HEK293 (cell line): ENCODE results near the gene MRNIP.

Experiments used
- CTCF ChIA-PET: fragments of 350-600 bp; formaldehyde crosslinking; extraction: SDS; loops from one replicate; lab custom pipeline; 2021; ENCODE audit warnings: antibody characterized with exemption; lab: Yijun Ruan, JAX
- POLR2A ChIA-PET: fragments of 300-600 bp; formaldehyde crosslinking; extraction: SDS; loops from one replicate; lab custom pipeline; 2020; ENCODE audit warnings: antibody characterized with exemption, inconsistent platforms; lab: Yijun Ruan, JAX
- H3K27ac ChIP-seq: fragments of 200-500 bp; sonication (Bioruptor generic); 2 replicates; pipeline ENCODE4 v1.5.1; 2014; ENCODE audit warnings: low read depth, low read length, control low read depth, inconsistent platforms; ENCODE audit errors: extremely low read depth
- H3K36me3 ChIP-seq, 2 experiments: fragments of 200-500 bp in 1 of 2; sonication (Bioruptor generic) in 1 of 2; 1 replicate in 1 of 2; 2 replicates in 1 of 2; pipeline ENCODE4 v1.5.1; 2014 to 2017; ENCODE audit warnings: inconsistent platforms in 2 of 2, low read length in 2 of 2; ENCODE audit not compliant: control insufficient read depth in 2 of 2, insufficient read depth in 1 of 2
- H3K4me1 ChIP-seq: fragments of 200-500 bp; sonication (Bioruptor generic); 2 replicates; pipeline ENCODE4 v1.5.1; 2014; ENCODE audit warnings: mild to moderate bottlenecking, low read length, inconsistent platforms; ENCODE audit not compliant: control insufficient read depth, insufficient read depth
- H3K4me3 ChIP-seq: 2 replicates; pipeline ENCODE4 v1.5.1; 2011; ENCODE audit warnings: low read depth, mild to moderate bottlenecking, control low read depth, low read length, moderate library complexity
- H3K9me3 ChIP-seq: fragments of 200-500 bp; sonication (Bioruptor generic); 2 replicates; pipeline ENCODE4 v1.5.1; 2014; ENCODE audit warnings: low read depth, low read length, inconsistent platforms; ENCODE audit not compliant: control insufficient read depth, insufficient read depth
- CTCF ChIP-seq: fragments of 450-650 bp; formaldehyde crosslinking; IDR thresholded peaks from 2 replicates; pipeline ENCODE4 v1.5.1; 2016; ENCODE audit warnings: missing biosample characterization, missing genetic modification characterization
- HIC1 ChIP-seq: fragments of 450-650 bp; formaldehyde crosslinking; IDR thresholded peaks from 2 replicates; pipeline ENCODE4 v1.5.1; 2016; ENCODE audit warnings: missing biosample characterization, missing genetic modification characterization
- KLF17 ChIP-seq: fragments of 450-650 bp; formaldehyde crosslinking; IDR thresholded peaks from 2 replicates; pipeline ENCODE4 v1.5.1; 2016; ENCODE audit warnings: missing biosample characterization, missing genetic modification characterization
- PATZ1 ChIP-seq: fragments of 450-650 bp; formaldehyde crosslinking; IDR thresholded peaks from 2 replicates; pipeline ENCODE4 v1.5.1; 2016; ENCODE audit warnings: missing biosample characterization, missing genetic modification characterization
- TRIM28 ChIP-seq: IDR thresholded peaks from 2 replicates; pipeline ENCODE4 v1.6.1; 2011; ENCODE audit warnings: low read length, control low read depth, borderline replicate concordance
- ZBTB10 ChIP-seq: fragments of 450-650 bp; formaldehyde crosslinking; IDR thresholded peaks from 2 replicates; pipeline ENCODE4 v1.5.1; 2016; ENCODE audit warnings: missing biosample characterization, missing genetic modification characterization
- ZBTB6 ChIP-seq: fragments of 450-650 bp; formaldehyde crosslinking; IDR thresholded peaks from 2 replicates; pipeline ENCODE4 v1.5.1; 2017; ENCODE audit warnings: missing biosample characterization, missing genetic modification characterization
- ZIC2 ChIP-seq: fragments of 450-650 bp; formaldehyde crosslinking; IDR thresholded peaks from 2 replicates; pipeline ENCODE4 v1.5.1; 2016; ENCODE audit warnings: missing biosample characterization, missing genetic modification characterization
- ZNF157 ChIP-seq: fragments of 450-650 bp; formaldehyde crosslinking; IDR thresholded peaks from 2 replicates; pipeline ENCODE4 v1.5.1; 2016; ENCODE audit warnings: missing biosample characterization, missing genetic modification characterization
- ZNF24 ChIP-seq: fragments of 450-650 bp; formaldehyde crosslinking; IDR thresholded peaks from 2 replicates; pipeline ENCODE4 v1.5.1; 2016; ENCODE audit warnings: missing biosample characterization, missing genetic modification characterization
- ZNF549 ChIP-seq: fragments of 450-650 bp; IDR thresholded peaks from 2 replicates; pipeline ENCODE4 v1.5.1; 2018; ENCODE audit warnings: missing biosample characterization, missing genetic modification characterization, mild to moderate bottlenecking, inconsistent platforms, moderate library complexity
- ZNF555 ChIP-seq: fragments of 450-650 bp; formaldehyde crosslinking; conservative IDR thresholded peaks from 2 replicates; pipeline ENCODE4 v1.5.1; 2017; ENCODE audit warnings: missing biosample characterization, mild to moderate bottlenecking, missing genetic modification characterization, inconsistent platforms
- ZNF596 ChIP-seq: fragments of 450-650 bp; IDR thresholded peaks from 2 replicates; pipeline ENCODE4 v1.5.0; 2018; ENCODE audit warnings: missing biosample characterization, mild to moderate bottlenecking, missing genetic modification characterization, moderate library complexity
- ZNF658 ChIP-seq: fragments of 450-650 bp; formaldehyde crosslinking; IDR thresholded peaks from 2 replicates; pipeline ENCODE4; 2016; ENCODE audit warnings: missing biosample characterization, missing genetic modification characterization
- ZNF777 ChIP-seq: fragments of 450-650 bp; formaldehyde crosslinking; IDR thresholded peaks from 2 replicates; pipeline ENCODE4 v1.5.1; 2017; ENCODE audit warnings: missing biosample characterization, missing genetic modification characterization, borderline replicate concordance

MRNIP gene

GRCh38 chr5:179805070-179805528 lies 53.5 kb downstream of the MRNIP start:
- Histone ChIP-seq H3K27ac (peak overlapping the region; percentile 89; the same call in 1 of the 2 replicates), H3K4me3 (peak overlapping the region; percentile 76), H3K36me3 (peaks cover 0 to 29% of the 10 kb centered on the region in 2 experiments; a peak in 2 of 3 replicates), H3K4me1 (peaks cover 22% of the 10 kb centered on the region), H3K9me3 (no peaks in the 10 kb centered on the region)
- peak; percentile 40; the same call in 1 of the 2 replicates for TF ChIP-seq HIC1 (tag by site-specific recombination)
- no peak for TF ChIP-seq CTCF
- no peak for TF ChIP-seq ZNF658
- TF ChIP-seq ZBTB6 (tag by site-specific recombination) = peak; percentile 55; the same call in 1 of the 2 replicates
- TF ChIP-seq ZNF596 (tag by site-specific recombination) = no peak
- no peak for TF ChIP-seq ZBTB10 (tag by site-specific recombination)
- no peak for TF ChIP-seq ZNF24 (tag by site-specific recombination)
- TF ChIP-seq ZNF157 (tag by site-specific recombination) = no peak
- TF ChIP-seq ZIC2 (tag by site-specific recombination) = peak; percentile 63; the same call in 1 of the 2 replicates
- no peak for TF ChIP-seq ZNF549
- TF ChIP-seq KLF17 (tag by site-specific recombination) = 0 out of 2 replicates have a peak, but pooled peaks have one; percentile 15
- no peak for TF ChIP-seq ZNF777 (tag by site-specific recombination)
- TF ChIP-seq PATZ1 (tag by site-specific recombination) = no peak; the same call in 1 of the 2 replicates
- no peak for TF ChIP-seq ZNF555 (tag by site-specific recombination)
- no peak for TF ChIP-seq TRIM28
- CTCF ChIA-PET = interaction anchor here (0.6 kb wide), 1 partner anchor 22 kb away, joined by 3 read pairs; no protein-coding TSS in a partner anchor
- POLR2A ChIA-PET = interaction anchor here (0.9 to 1.3 kb wide), 4 partner anchors 8 to 53 kb away, joined by 3 to 6 read pairs (median 4); partner anchors contain the start of gene SQSTM1
